MM.1S (cell line): ENCODE measurements around the gene WDR43.

Source experiments
- DNase-seq: peaks from one replicate; pipeline ENCODE4 v3.0.0-alpha.2; 2015
- H2AFZ ChIP-seq: fragments of 300-600 bp; sonication (generic); 2 replicates; pipeline ENCODE4 v1.6.0; 2016; ENCODE audit warnings: antibody characterized with exemption, low read length
- H3F3A ChIP-seq: fragments of 300-600 bp; sonication (generic); 2 replicates; pipeline ENCODE4 v1.6.1; 2016; ENCODE audit warnings: mild to moderate bottlenecking, antibody characterized with exemption, low read length, moderate library complexity, mixed read lengths; ENCODE audit not compliant: insufficient read depth
- H3K27ac ChIP-seq: fragments of 300-600 bp; sonication (generic); 2 replicates; pipeline ENCODE4 v1.5.1; 2016; ENCODE audit warnings: mild to moderate bottlenecking, low read length
- H3K27me3 ChIP-seq: fragments of 300-600 bp; sonication (generic); replicated peaks from 2 replicates; pipeline ENCODE4 v1.6.0; 2016; ENCODE audit warnings: low read length; ENCODE audit not compliant: insufficient read depth
- H3K36me3 ChIP-seq: fragments of 300-600 bp; sonication (generic); replicated peaks from 2 replicates; pipeline ENCODE4 v1.6.1; 2016; ENCODE audit warnings: mild to moderate bottlenecking, low read length, mixed read lengths; ENCODE audit not compliant: insufficient read depth
- H3K4me1 ChIP-seq: fragments of 300-600 bp; sonication (generic); 2 replicates; pipeline ENCODE4 v1.6.1; 2016; ENCODE audit warnings: low read length, mixed read lengths
- H3K4me2 ChIP-seq: fragments of 300-600 bp; sonication (generic); 2 replicates; pipeline ENCODE4 v1.6.0; 2016; ENCODE audit warnings: low read depth, low read length
- H3K4me3 ChIP-seq: fragments of 300-600 bp; sonication (generic); 2 replicates; pipeline ENCODE4 v1.5.1; 2016; ENCODE audit warnings: low read length, mixed read lengths
- H3K79me2 ChIP-seq: fragments of 300-600 bp; sonication (generic); 2 replicates; pipeline ENCODE4 v1.6.1; 2016; ENCODE audit warnings: mixed run types, low read length, mixed read lengths
- H3K9ac ChIP-seq: fragments of 300-600 bp; sonication (generic); 2 replicates; pipeline ENCODE4 v1.6.1; 2016; ENCODE audit warnings: low read length, mixed read lengths
- H3K9me2 ChIP-seq: fragments of 300-600 bp; sonication (generic); replicated peaks from 2 replicates; pipeline ENCODE4 v1.6.1; 2016; ENCODE audit warnings: mild to moderate bottlenecking, low read length, mixed read lengths; ENCODE audit not compliant: insufficient read depth
- H3K9me3 ChIP-seq: fragments of 300-600 bp; sonication (generic); replicated peaks from 2 replicates; pipeline ENCODE4 v1.6.1; 2016; ENCODE audit warnings: mild to moderate bottlenecking, low read length, mixed read lengths; ENCODE audit not compliant: insufficient read depth
- H4K20me1 ChIP-seq: fragments of 300-600 bp; sonication (generic); 2 replicates; pipeline ENCODE4 v1.6.1; 2016; ENCODE audit warnings: mild to moderate bottlenecking, low read length, moderate library complexity, mixed read lengths; ENCODE audit not compliant: insufficient read depth
- CTCF ChIP-seq: fragments of 300-600 bp; sonication (generic); IDR thresholded peaks from 2 replicates; pipeline ENCODE4 v1.5.1; 2016; ENCODE audit warnings: antibody characterized with exemption, low read length, mixed read lengths
- EZH2 ChIP-seq: fragments of 300-600 bp; sonication (generic); optimal IDR thresholded peaks from 2 replicates; pipeline ENCODE3; 2017; ENCODE audit warnings: low read depth, mild to moderate bottlenecking, antibody characterized with exemption, low read length, mixed read lengths
- EZH2phosphoT487 ChIP-seq: fragments of 300-600 bp; sonication (generic); IDR thresholded peaks from 2 replicates; pipeline ENCODE4 v1.6.1; 2018; ENCODE audit warnings: antibody characterized with exemption, low read length

WDR43 gene

GRCh38 chr2:28978606-28979005 is 84.1 kb downstream of the WDR43 start:
- H2AFZ ChIP-seq: no peak overlapping the region
- no peaks in the 10 kb centered on the region for H3K4me1 ChIP-seq
- DNase-seq: no peak
- H4K20me1 ChIP-seq: no peaks in the 10 kb centered on the region
- H3K4me2 ChIP-seq: no peak overlapping the region
- H3K9me2 ChIP-seq: no peaks in the 10 kb centered on the region
- TF ChIP-seq EZH2phosphoT487: no peak
- TF ChIP-seq EZH2: no peak
- TF ChIP-seq CTCF: no peak
- no peaks in the 10 kb centered on the region for H3F3A ChIP-seq
- H3K9ac ChIP-seq: no peak overlapping the region
- H3K9me3 ChIP-seq: no peaks in the 10 kb centered on the region
- H3K79me2 ChIP-seq: no peaks in the 10 kb centered on the region
- no peaks in the 10 kb centered on the region for H3K27me3 ChIP-seq
- H3K36me3 ChIP-seq: no peaks in the 10 kb centered on the region
- H3K4me3 ChIP-seq: no peak overlapping the region
- H3K27ac ChIP-seq: no peak overlapping the region

GRCh38 chr2:28979041-28979440 is 84.6 kb downstream of the WDR43 start:
- Histone ChIP-seq H3K9me2 (no peaks in the 10 kb centered on the region), H3F3A (no peaks in the 10 kb centered on the region), H3K4me3 (no peak overlapping the region), H3K4me2 (no peak overlapping the region), H4K20me1 (no peaks in the 10 kb centered on the region), H3K27me3 (no peaks in the 10 kb centered on the region), H3K9ac (no peak overlapping the region), H3K79me2 (no peaks in the 10 kb centered on the region), H2AFZ (no peak overlapping the region), H3K4me1 (no peaks in the 10 kb centered on the region), H3K36me3 (no peaks in the 10 kb centered on the region), H3K27ac (no peak overlapping the region), H3K9me3 (no peaks in the 10 kb centered on the region)
- no peak for TF ChIP-seq EZH2
- no peak for TF ChIP-seq EZH2phosphoT487
- TF ChIP-seq CTCF: no peak
- DNase-seq: no peak

- no peak for TF ChIP-seq EZH2
- TF ChIP-seq CTCF: no peak
- no peak overlapping the region for H3K27ac ChIP-seq
- DNase-seq: no peak
These were observed 85.3 kb downstream of the WDR43 start for GRCh38 chr2:28979576-28980366.

More at GRCh38 chr2:28979576-28980366, 85.3 kb downstream of the WDR43 start:
- Histone ChIP-seq H3K9ac (no peak overlapping the region), H3K4me2 (no peak overlapping the region), H3F3A (no peaks in the 10 kb centered on the region), H2AFZ (no peak overlapping the region), H3K9me3 (no peaks in the 10 kb centered on the region), H3K79me2 (no peaks in the 10 kb centered on the region), H4K20me1 (no peaks in the 10 kb centered on the region), H3K4me3 (no peak overlapping the region), H3K27me3 (no peaks in the 10 kb centered on the region), H3K9me2 (no peaks in the 10 kb centered on the region), H3K36me3 (no peaks in the 10 kb centered on the region), H3K4me1 (no peaks in the 10 kb centered on the region)
